Kidney (tissue), 14 donors: ENCODE results near the gene COX6B2. TPM values are rescaled to one million over a fixed set of nuclear protein-coding genes. Genes with fewer than 3 reads are reported as not detected.

Experiments used
- DNase-seq, 5 donors: peaks; one replicate each; pipeline ENCODE4 v3.0.0-alpha.2; 2013 to 2020
- FAIRE-seq: peaks from 2 replicates; lab custom pipeline; 2012; peaks lifted over from hg19 to GRCh38; lab: Jason Lieb, UNC
- H3K27ac ChIP-seq, 2 donors: one replicate each; pipeline ENCODE4 v1.7.0; 2013; ENCODE audit warnings: low read depth in 2 of 2, low read length in 2 of 2, inconsistent platforms in 1 of 2
- H3K27me3 ChIP-seq: one replicate; pipeline ENCODE4 v1.7.1; 2013; ENCODE audit warnings: low read length, inconsistent platforms; ENCODE audit not compliant: control insufficient read depth, insufficient read depth
- H3K36me3 ChIP-seq, 3 donors: one replicate each; pipeline versions ENCODE4 v1.7.0 to v1.7.1; 2013; ENCODE audit warnings: low read length in 3 of 3, control low read depth in 1 of 3, inconsistent platforms in 1 of 3; ENCODE audit not compliant: insufficient read depth in 3 of 3, control insufficient read depth in 2 of 3
- H3K4me1 ChIP-seq, 3 donors: one replicate each; pipeline versions ENCODE4 v1.7.0 to v1.7.1; 2013; ENCODE audit warnings: low read length in 3 of 3, inconsistent platforms in 1 of 3, low read depth in 1 of 3; ENCODE audit not compliant: control insufficient read depth in 2 of 3, insufficient read depth in 2 of 3
- H3K4me3 ChIP-seq, 3 donors: one replicate each; pipeline versions ENCODE4 v1.7.0 to v1.8.1; 2013; ENCODE audit warnings: low read length in 3 of 3, control low read depth in 1 of 3, inconsistent platforms in 1 of 3
- H3K9ac ChIP-seq, 3 donors: one replicate each; pipeline versions ENCODE4 v1.7.0 to v1.7.1; 2013; ENCODE audit warnings: low read length in 3 of 3, control low read depth in 1 of 3, inconsistent platforms in 1 of 3
- H3K9me3 ChIP-seq, 3 donors: one replicate each; pipeline versions ENCODE4 v1.7.0 to v1.7.1; 2013; ENCODE audit warnings: low read length in 3 of 3, control low read depth in 1 of 3, inconsistent platforms in 1 of 3; ENCODE audit not compliant: control insufficient read depth in 2 of 3, insufficient read depth in 1 of 3
- CTCF ChIP-seq: IDR thresholded peaks from 3 replicates; pipeline ENCODE4 v1.5.1; 2012; ENCODE audit warnings: mild to moderate bottlenecking, moderate library complexity, borderline replicate concordance; ENCODE audit not compliant: insufficient read depth; ENCODE audit errors: extremely low read depth
- intact Hi-C: fragments of 100-400 bp; cut with DNase I; formaldehyde crosslinking; loops from one replicate; pipeline ENCODE4 v1.11.1; 2022
- polyA plus RNA-seq: library from polyadenylated mRNA; stranded (reverse); fragments of 350-450 nt; fragmentation: Illumina TruSeq; extraction: RNeasy Lipid Tissue Mini Kit (QIAGEN cat#74804); gene quantifications from one replicate; pipeline ENCODE4 v1.2.3, GENCODE V29; 2014; ENCODE audit warnings: low read depth, low replicate concordance; ENCODE audit not compliant: insufficient read depth
- total RNA-seq: library from RNA; stranded (reverse); fragmentation: NEBNext Ultra II Directional; extraction: Animal tissue kit (Norgen Biotek cat#: 25700); gene quantifications from one replicate; pipeline ENCODE4 v1.2.1, GENCODE V29; 2021
- donor health status: control.
- donor health status: control.
- donor health status: control.
- donor health status: control.
- donor health status: control.
- donor health status: DM: yes; HTN: yes; CAD: no.
- donor health status: Normal renal cell carcinoma (clear cell type).

COX6B2 gene
- total and polyA plus RNA-seq, 2 donors from 2014 or later = 0.62 to 3.8 TPM

DNA sequence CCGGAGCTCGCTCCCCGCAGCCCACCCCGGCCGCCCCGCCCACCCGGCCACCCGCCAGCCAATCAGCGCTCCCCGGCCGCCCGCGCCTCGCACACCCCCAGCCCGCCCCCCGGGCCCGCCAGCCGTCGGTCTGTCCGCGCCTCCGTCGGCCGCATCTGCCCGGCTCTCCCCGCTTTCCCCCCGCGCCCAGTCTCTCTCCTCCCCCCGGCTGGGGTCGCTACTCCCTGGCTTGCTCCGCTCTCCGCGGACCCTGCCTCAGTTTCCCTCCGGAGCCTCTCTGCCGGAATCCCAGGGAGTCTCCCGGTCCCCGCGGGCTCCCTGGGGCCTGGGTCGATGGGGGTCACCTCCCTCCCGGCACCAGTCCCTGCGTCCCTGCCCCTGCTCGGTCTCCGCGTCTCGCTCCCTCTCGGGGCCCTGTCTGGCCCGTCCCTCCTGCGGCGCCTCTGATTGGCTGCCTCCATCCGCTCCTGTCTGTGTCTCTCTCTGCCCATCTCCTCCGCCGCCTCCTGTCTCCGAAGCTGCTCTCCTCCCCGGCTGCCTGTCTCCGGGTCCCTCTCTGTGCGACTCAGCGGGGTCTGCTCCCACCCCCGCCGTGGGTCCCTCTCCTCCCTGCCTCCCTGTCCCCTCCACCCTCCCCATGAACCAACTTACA, 15.3 kb upstream of the COX6B2 start:
- intact Hi-C loops = no loop called here
- Histone ChIP-seq H3K4me3 (no peak overlapping the region), H3K9me3 (no peaks in the 10 kb centered on the region), H3K36me3 (no peaks in the 10 kb centered on the region), H3K27me3 (peaks cover 9% of the 10 kb centered on the region), H3K27ac (no peak overlapping the region), H3K9ac (no peak overlapping the region), H3K4me1 (peaks cover 0 to 2% (median 0%) of the 10 kb centered on the region in 3 donors)
- FAIRE-seq (no peak), DNase-seq (peak; percentile 62 to 82 (median 65))
- TF ChIP-seq CTCF = no peak

DNA sequence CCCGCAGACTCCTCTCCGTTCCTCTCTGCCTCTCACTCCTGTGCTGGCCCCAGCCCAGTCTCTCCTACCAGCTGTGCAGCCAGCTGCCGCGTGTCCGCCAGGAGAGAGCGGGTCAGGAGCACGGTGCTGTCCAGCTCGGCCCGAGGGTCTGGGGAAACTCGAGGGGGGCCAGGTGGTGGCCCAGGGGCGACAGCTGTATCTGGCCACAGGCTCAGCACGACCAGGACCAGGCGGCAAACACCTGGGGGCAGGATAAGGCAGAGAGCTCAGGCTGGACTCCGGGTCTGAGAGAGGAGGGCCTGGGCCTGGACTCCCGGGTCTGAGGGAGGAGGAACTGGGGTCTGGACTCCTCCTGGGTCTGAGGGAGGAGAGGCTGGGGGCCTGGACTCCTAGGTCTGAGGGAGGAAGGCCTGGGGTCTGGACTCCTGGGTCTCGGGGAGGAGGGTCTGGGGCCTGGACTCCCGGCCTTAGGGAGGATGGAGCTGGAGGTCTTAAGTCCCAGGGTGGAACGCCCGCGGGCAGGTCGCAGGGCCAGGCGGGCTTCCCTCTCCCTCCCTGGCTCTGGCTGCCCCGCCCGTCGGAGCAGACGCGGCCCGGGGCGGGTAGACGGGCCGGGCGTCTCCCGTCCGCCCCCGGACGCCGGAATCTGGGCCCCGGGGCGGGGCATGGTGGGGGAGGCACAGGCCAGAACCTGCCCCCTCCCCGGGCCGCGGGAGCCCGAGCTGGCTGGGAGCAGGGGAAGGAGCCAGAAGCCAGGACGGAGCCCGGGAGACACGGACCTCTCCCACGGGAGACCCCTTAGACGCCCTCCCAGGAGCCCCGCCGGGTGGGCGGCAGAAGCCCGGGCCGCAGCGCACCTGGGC, 14.4 kb upstream of the COX6B2 start:
- intact Hi-C loops = no loop called here
- H3K9me3 ChIP-seq = no peaks in the 10 kb centered on the region
- peaks cover 0 to 2% (median 0%) of the 10 kb centered on the region in 3 donors for H3K4me1 ChIP-seq
- FAIRE-seq (no peak), DNase-seq (peak in 3 of 5 donors; percentile 43 to 86 (median 69))
- no peaks in the 10 kb centered on the region for H3K36me3 ChIP-seq
- H3K27ac ChIP-seq = no peak overlapping the region
- TF ChIP-seq CTCF = no peak
- H3K27me3 ChIP-seq = peaks cover 9% of the 10 kb centered on the region
- no peak overlapping the region for H3K4me3 ChIP-seq
- no peak overlapping the region for H3K9ac ChIP-seq

- FAIRE-seq (no peak), DNase-seq (peak in 1 of 5 donors; percentile 69)
- H3K4me3 ChIP-seq = no peak overlapping the region
- H3K27me3 ChIP-seq = peaks cover 9% of the 10 kb centered on the region
- H3K4me1 ChIP-seq = peaks cover 0 to 2% (median 0%) of the 10 kb centered on the region in 3 donors
- no peaks in the 10 kb centered on the region for H3K36me3 ChIP-seq
- no peak overlapping the region for H3K9ac ChIP-seq
- no peaks in the 10 kb centered on the region for H3K9me3 ChIP-seq
- H3K27ac ChIP-seq = no peak overlapping the region
- no peak for TF ChIP-seq CTCF
- intact Hi-C loops = no loop called here
Measured at GRCh38 chr19:55368106-55368505, 13.6 kb upstream of the COX6B2 start.
